HepG2 (cell line): ENCODE results near the gene AEN. TPM values are rescaled to one million over a fixed set of nuclear protein-coding genes. Genes with fewer than 3 reads are reported as not detected.

Source experiments
- ATAC-seq: fragments of 200-7000 bp; cut with Tn5 transposase; 3 replicates; pipeline ENCODE4 v1.9.1; 2020; ENCODE audit warnings: mild to moderate bottlenecking, moderate library complexity
- BruUV-seq: library from RNA; stranded (reverse); fragments of 400-500 nt; replicated peaks from 2 replicates; lab custom pipeline; 2021; lab: Mats Ljungman, UMichigan
- CTCF ChIA-PET: fragments of 300-600 bp; formaldehyde crosslinking; extraction: SDS; loops from one replicate; lab custom pipeline; 2021; ENCODE audit warnings: low total read pairs, inconsistent platforms, low intra/inter-chr PET ratio; lab: Yijun Ruan, JAX
- POLR2A ChIA-PET: fragments of 350-600 bp; sonication (Branson Sonifier 250); formaldehyde crosslinking; loops from one replicate; lab custom pipeline; 2020; ENCODE audit warnings: antibody characterized with exemption, inconsistent platforms; lab: Yijun Ruan, JAX
- DNase-seq: peaks from one replicate; pipeline ENCODE4 v3.0.0-alpha.2; 2015; ENCODE audit warnings: low spot score
- FAIRE-seq: peaks from 3 replicates; lab custom pipeline; 2011; peaks lifted over from hg19 to GRCh38; lab: Jason Lieb, UNC
- H2AFZ ChIP-seq: one replicate; pipeline ENCODE4 v1.6.1; 2011; ENCODE audit warnings: low read length, inconsistent platforms
- H3K27ac ChIP-seq: fragments of 300-600 bp; 3 replicates; pipeline ENCODE4 v1.8.0; 2011; ENCODE audit warnings: mixed run types, mild to moderate bottlenecking, mixed read lengths, low read length, inconsistent platforms; ENCODE audit not compliant: insufficient read depth; ENCODE audit errors: extremely low read length
- H3K27me3 ChIP-seq, 2 experiments: fragments of 200-600 bp in 1 of 2; 2 replicates in 1 of 2; 3 replicates in 1 of 2; pipeline versions ENCODE4 v1.6.0 to v1.8.0; 2011; ENCODE audit warnings: low read length in 2 of 2, mild to moderate bottlenecking in 2 of 2, moderate library complexity in 2 of 2, inconsistent platforms in 1 of 2; ENCODE audit not compliant: insufficient read depth in 2 of 2, control insufficient read depth in 1 of 2
- H3K36me3 ChIP-seq, 2 experiments: fragments of 200-600 bp in 1 of 2; replicated peaks in 1 of 2; 2 replicates in 1 of 2; 3 replicates in 1 of 2; pipeline versions ENCODE4 v1.5.1 to v1.8.0; 2011; ENCODE audit warnings: low read length in 2 of 2, inconsistent platforms in 1 of 2; ENCODE audit not compliant: insufficient read depth in 2 of 2, control insufficient read depth in 1 of 2
- H3K4me1 ChIP-seq: 2 replicates; pipeline ENCODE4 v1.5.1; 2012; ENCODE audit warnings: low read length, inconsistent platforms; ENCODE audit not compliant: insufficient read depth
- H3K4me2 ChIP-seq: 2 replicates; pipeline ENCODE4 v1.6.0; 2011; ENCODE audit warnings: low read depth, low read length, inconsistent platforms
- H3K4me3 ChIP-seq, 3 experiments: fragments of 200-600 bp in 1 of 3; sonication (generic), shearing (Covaris generic) in 1 of 3; replicated peaks in 1 of 3; 2 replicates each; pipeline ENCODE4 v1.5.1; 2011 to 2016; ENCODE audit warnings: low read length in 3 of 3, inconsistent platforms in 2 of 3, low read depth in 2 of 3, mild to moderate bottlenecking in 2 of 3, control low read depth in 1 of 3, mixed read lengths in 1 of 3; ENCODE audit not compliant: insufficient read depth in 1 of 3
- H3K79me2 ChIP-seq: one replicate; pipeline ENCODE4 v1.6.1; 2011; ENCODE audit warnings: low read length, inconsistent platforms; ENCODE audit not compliant: insufficient read depth
- H3K9ac ChIP-seq: 2 replicates; pipeline ENCODE4 v1.6.0; 2011; ENCODE audit warnings: mild to moderate bottlenecking, low read depth, low read length, inconsistent platforms; ENCODE audit not compliant: insufficient read depth
- H3K9me3 ChIP-seq: 2 replicates; pipeline ENCODE4 v1.5.1; 2012; ENCODE audit warnings: mild to moderate bottlenecking, low read length
- H4K20me1 ChIP-seq: 2 replicates; pipeline ENCODE4 v1.6.0; 2011; ENCODE audit warnings: inconsistent platforms, mild to moderate bottlenecking, low read length, moderate library complexity; ENCODE audit not compliant: insufficient read depth
- KDM6A ChIP-seq: IDR thresholded peaks from 2 replicates; pipeline ENCODE4 v1.6.1; 2016; ENCODE audit warnings: low read depth
- KLF16 ChIP-seq, 2 experiments: sonication (generic) in 1 of 2; formaldehyde crosslinking in 1 of 2; IDR thresholded peaks; 2 replicates each; pipeline versions ENCODE4 v1.6.1 to v1.8.0; 2016 to 2023; ENCODE audit warnings: missing genetic modification reagents in 2 of 2, missing compliant biosample characterization in 1 of 2
- NFRKB ChIP-seq: fragments of 450-650 bp; IDR thresholded peaks from 2 replicates; pipeline ENCODE4 v1.6.1; 2017
- NONO ChIP-seq, 2 experiments: fragments of 450-650 bp in 1 of 2; sonication (generic) in 1 of 2; formaldehyde crosslinking in 1 of 2; IDR thresholded peaks in 1 of 2; conservative IDR thresholded peaks in 1 of 2; 2 replicates each; pipeline versions ENCODE4 v1.6.1 to v1.8.0; 2017 to 2022; ENCODE audit warnings: mild to moderate bottlenecking in 1 of 2, missing genetic modification reagents in 1 of 2, moderate library complexity in 1 of 2
- SIX4 ChIP-seq: sonication (generic); formaldehyde crosslinking; IDR thresholded peaks from 2 replicates; pipeline ENCODE4 v1.4.0; 2020; ENCODE audit warnings: missing genetic modification reagents
- SPEN ChIP-seq: sonication (generic); formaldehyde crosslinking; IDR thresholded peaks from 2 replicates; pipeline ENCODE4 v1.5.1; 2020; ENCODE audit warnings: low read depth, mild to moderate bottlenecking, missing genetic modification reagents
- WIZ ChIP-seq: sonication (generic); formaldehyde crosslinking; IDR thresholded peaks from 2 replicates; pipeline ENCODE4 v1.5.1; 2020; ENCODE audit warnings: mild to moderate bottlenecking, missing genetic modification reagents
- ZNF225 ChIP-seq: sonication (generic); formaldehyde crosslinking; IDR thresholded peaks from 2 replicates; pipeline ENCODE4 v1.4.0; 2020; ENCODE audit warnings: mild to moderate bottlenecking, missing genetic modification reagents
- ZZZ3 ChIP-seq: sonication (generic); formaldehyde crosslinking; IDR thresholded peaks from 2 replicates; pipeline ENCODE4 v1.4.0; 2020; ENCODE audit warnings: missing genetic modification reagents, mild to moderate bottlenecking, borderline replicate concordance
- WGBS: methylation state at CpG from one replicate; pipeline ENCODE4 v1.1.6; 2017; ENCODE audit warnings: low lambda C conversion rate; 5-methylcytosine and 5-hydroxymethylcytosine counted together
- in situ Hi-C: cut with HindIII; loops from 2 replicates; pipeline ENCODE4 v1.10.0; 2017; ENCODE audit warnings: low pct_unique_long_range_greater_than_20kb; ENCODE audit not compliant: extremely low pct_ligation_motif_present
- intact Hi-C: fragments of 100-400 bp; cut with micrococcal nuclease; formaldehyde crosslinking; loops from one replicate; pipeline ENCODE4 v1.10.0; 2022; ENCODE audit not compliant: unreplicated experiment
- polyA plus RNA-seq, 8 experiments: library from polyadenylated mRNA; depleted of rRNA in 3 of 8; stranded (reverse) in 7 of 8; unstranded in 1 of 8; fragments of >200 nt; fragmentation: Illumina TruSeq in 4 of 8; extraction: Trizol in 4 of 8; gene quantifications; 2 replicates each; pipeline versions ENCODE4 v1.2.1 to v1.2.3, GENCODE V29; 2011 to 2016; ENCODE audit warnings: low read depth in 4 of 8, missing spikeins in 1 of 8, mixed read lengths in 1 of 8; ENCODE audit not compliant: insufficient read depth in 1 of 8
- total RNA-seq, 5 experiments: library from RNA; depleted of rRNA; stranded (reverse); fragments of >200 nt; fragmentation: Illumina TruSeq; extraction: Trizol; gene quantifications; 2 replicates each; pipeline ENCODE4 v1.2.3, GENCODE V29; 2016; ENCODE audit warnings: low read depth in 1 of 5

AEN gene
- total and polyA plus RNA-seq, 2 of the 13 experiments (the other 11 are each of a cell fraction or from before 2014, with no cell fraction given): 51.3 to 118 TPM

GRCh38 chr15:88612186-88612796 is 8.8 kb upstream of the AEN start:
- Histone ChIP-seq H3K27ac (no peak overlapping the region), H3K9ac (no peak overlapping the region), H3K9me3 (no peaks in the 10 kb centered on the region), H3K4me3 (no peak overlapping the region), H4K20me1 (no peaks in the 10 kb centered on the region), H3K36me3 (no peaks in the 10 kb centered on the region), H2AFZ (no peak overlapping the region), H3K4me1 (peaks cover 22% of the 10 kb centered on the region), H3K27me3 (0 out of 5 replicates have a peak, but pooled peaks cover 0 to 2% of the 10 kb centered on the region in 2 experiments), H3K79me2 (no peaks in the 10 kb centered on the region), H3K4me2 (no peak overlapping the region)
- ChIA-PET CTCF (no interaction called here), POLR2A (no interaction called here)
- ATAC-seq (no peak), FAIRE-seq (no peak), DNase-seq (no peak)
- TF ChIP-seq NONO (IDR thresholded peaks at IDR 0.05) (no peak), NONO (CRISPR knock-in tag; conservative IDR thresholded peaks at IDR 0.05) (no peak), ZNF225 (CRISPR knock-in tag) (no peak), KDM6A (CRISPR knock-in tag) (no peak), KLF16 (CRISPR knock-in tag; IDR thresholded peaks at IDR 0.05) (no peak), SPEN (CRISPR knock-in tag) (no peak), SIX4 (CRISPR knock-in tag) (no peak), WIZ (no peak), NFRKB (no peak), ZZZ3 (no peak)
- in situ Hi-C loops (no loop called here), intact Hi-C loops (no loop called here)
- BruUV-seq: no TSS peak
- WGBS: 59% methylated on average over 5 of the region's 7 CpGs
